SK-N-SH treated with all-trans-retinoic acid at 6 μM for 48 hours (cell line): Measurements from ENCODE around the gene ORM2.

Experiments used
- ATAC-seq: fragments of 200-7000 bp; cut with Tn5 transposase; 3 replicates; pipeline ENCODE4 v1.9.1; 2020; ENCODE audit warnings: mild to moderate bottlenecking, moderate library complexity
- ARNTL ChIP-seq: fragments of 450-650 bp; formaldehyde crosslinking; IDR thresholded peaks from 2 replicates; pipeline ENCODE4 v1.5.0; 2020; ENCODE audit warnings: low read depth, mild to moderate bottlenecking, moderate library complexity, borderline replicate concordance
- BACH2 ChIP-seq: fragments of 250-450 bp; sonication (Bioruptor Pico); IDR thresholded peaks from 2 replicates; pipeline ENCODE4 v1.9.0; 2021; ENCODE audit warnings: mild to moderate bottlenecking, borderline replicate concordance
- CREB5 ChIP-seq: fragments of 250-450 bp; sonication (Bioruptor Pico); IDR thresholded peaks from 2 replicates; pipeline ENCODE4 v1.5.1; 2020; ENCODE audit warnings: low read depth, mild to moderate bottlenecking, moderate library complexity
- CSDC2 ChIP-seq: fragments of 250-450 bp; sonication (Bioruptor Pico); IDR thresholded peaks from 2 replicates; pipeline ENCODE4 v1.5.0; 2020; ENCODE audit warnings: mild to moderate bottlenecking, moderate library complexity
- CSRNP3 ChIP-seq: fragments of 250-450 bp; sonication (Bioruptor Pico); IDR thresholded peaks from 2 replicates; pipeline ENCODE4 v1.5.1; 2021; ENCODE audit warnings: mild to moderate bottlenecking, moderate library complexity
- GLIS3 ChIP-seq: fragments of 250-450 bp; sonication (Bioruptor Pico); IDR thresholded peaks from 2 replicates; pipeline ENCODE4 v1.5.0; 2020; ENCODE audit warnings: mild to moderate bottlenecking, moderate library complexity
- ISL1 ChIP-seq: fragments of 250-450 bp; sonication (Bioruptor Pico); IDR thresholded peaks from 2 replicates; pipeline ENCODE4 v2.1.2; 2022; ENCODE audit warnings: mild to moderate bottlenecking, moderate library complexity
- OSR1 ChIP-seq: fragments of 250-450 bp; sonication (Bioruptor Pico); IDR thresholded peaks from 2 replicates; pipeline ENCODE4 v1.8.0; 2022; ENCODE audit warnings: moderate library complexity, mild to moderate bottlenecking, inconsistent platforms
- PATZ1 ChIP-seq: fragments of 250-450 bp; sonication (Bioruptor Pico); IDR thresholded peaks from 2 replicates; pipeline ENCODE4 v1.8.0; 2020; ENCODE audit warnings: mild to moderate bottlenecking, moderate library complexity, borderline replicate concordance
- POU6F1 ChIP-seq: fragments of 250-450 bp; sonication (Bioruptor Pico); IDR thresholded peaks from 2 replicates; pipeline ENCODE4 v1.8.0; 2021; ENCODE audit warnings: low read depth, mild to moderate bottlenecking, moderate library complexity, borderline replicate concordance
- SNAI2 ChIP-seq: fragments of 250-450 bp; sonication (Bioruptor Pico); IDR thresholded peaks from 2 replicates; pipeline ENCODE4 v1.5.0; 2020; ENCODE audit warnings: mild to moderate bottlenecking, moderate library complexity
- TCF4 ChIP-seq: fragments of 250-450 bp; sonication (Bioruptor Pico); IDR thresholded peaks from 2 replicates; pipeline ENCODE4 v1.8.0; 2021; ENCODE audit warnings: mild to moderate bottlenecking, moderate library complexity, borderline replicate concordance
- ZC3H10 ChIP-seq: fragments of 250-450 bp; sonication (Bioruptor Pico); IDR thresholded peaks from 2 replicates; pipeline ENCODE4 v1.5.1; 2021; ENCODE audit warnings: mild to moderate bottlenecking, moderate library complexity
- ZFP3 ChIP-seq: fragments of 250-450 bp; sonication (Bioruptor Pico); IDR thresholded peaks from 2 replicates; pipeline ENCODE4 v1.5.0; 2020; ENCODE audit warnings: mild to moderate bottlenecking, moderate library complexity
- ZFP30 ChIP-seq: fragments of 450-650 bp; formaldehyde crosslinking; IDR thresholded peaks from 2 replicates; pipeline ENCODE4 v1.5.0; 2022; ENCODE audit warnings: mild to moderate bottlenecking, moderate library complexity
- ZNF565 ChIP-seq: fragments of 450-650 bp; formaldehyde crosslinking; conservative IDR thresholded peaks from 2 replicates; pipeline ENCODE4 v1.5.0; 2020; ENCODE audit warnings: low read depth, mild to moderate bottlenecking, moderate library complexity
- ZNF8 ChIP-seq: fragments of 450-650 bp; formaldehyde crosslinking; IDR thresholded peaks from 2 replicates; pipeline ENCODE4 v1.5.0; 2020; ENCODE audit warnings: mild to moderate bottlenecking, moderate library complexity

ORM2 gene

GRCh38 chr9:114341152-114341830 is 11.6 kb downstream of the ORM2 start (continued):
- TF ChIP-seq POU6F1 (CRISPR knock-in tag) (no peak), ZFP3 (CRISPR knock-in tag) (no peak), ARNTL (no peak), ZFP30 (CRISPR knock-in tag) (no peak), PATZ1 (CRISPR knock-in tag) (no peak), BACH2 (CRISPR knock-in tag) (no peak), SNAI2 (CRISPR knock-in tag) (no peak), CREB5 (CRISPR knock-in tag) (no peak)

GRCh38 chr9:114341991-114342390 is 12.3 kb downstream of the ORM2 start:
- TF ChIP-seq CREB5 (CRISPR knock-in tag): no peak
- no peak for TF ChIP-seq ARNTL
- TF ChIP-seq OSR1 (CRISPR knock-in tag): no peak
- no peak for TF ChIP-seq ISL1 (CRISPR knock-in tag)
- no peak for TF ChIP-seq CSRNP3 (CRISPR knock-in tag)
- no peak for TF ChIP-seq TCF4 (CRISPR knock-in tag)
- TF ChIP-seq GLIS3 (CRISPR knock-in tag): no peak
- ATAC-seq: no peak

- no peak for TF ChIP-seq CSDC2
- no peak for TF ChIP-seq ZFP30 (CRISPR knock-in tag)
- no peak for TF ChIP-seq BACH2 (CRISPR knock-in tag)
- no peak for TF ChIP-seq ZNF565
- TF ChIP-seq ZFP3 (CRISPR knock-in tag): no peak
- no peak for TF ChIP-seq CSRNP3 (CRISPR knock-in tag)
- TF ChIP-seq ISL1 (CRISPR knock-in tag): no peak
- ATAC-seq: no peak
These were observed 13.2 kb downstream of the ORM2 start for GRCh38 chr9:114342755-114343440.

GRCh38 chr9:114343471-114344187 is 14.0 kb downstream of the ORM2 start:
- ATAC-seq: no peak
- TF ChIP-seq ZNF8 (CRISPR knock-in tag) (no peak), ZC3H10 (CRISPR knock-in tag) (no peak)
- TF ChIP-seq, all 23 proteins: peak for 0
